Transverse colon (tissue), 4 donors: ENCODE data around the gene PIK3AP1. TPM values are rescaled to one million over a fixed set of nuclear protein-coding genes. Genes with fewer than 3 reads are reported as not detected.
"Not testable (repeated sequence)": the region's sequence is repeated elsewhere in the genome, so short reads cannot be mapped to it uniquely, and the experiment has no call there.

Experiments used
- DNase-seq: peaks from one replicate; pipeline ENCODE4 v3.0.0-alpha.2; 2019
- H3K27ac ChIP-seq, 4 donors: fragments of 200-600 bp; sonication (generic); 2 replicates each; pipeline ENCODE4 v1.5.1; 2016 to 2018; ENCODE audit warnings: inconsistent platforms in 4 of 4
- H3K27me3 ChIP-seq: fragments of 200-600 bp; sonication (generic); 2 replicates; pipeline ENCODE4 v1.5.1; 2017; ENCODE audit warnings: inconsistent platforms
- H3K36me3 ChIP-seq, 4 donors: fragments of 200-600 bp; sonication (generic); 2 replicates each; pipeline ENCODE4 v1.5.1; 2017 to 2019; ENCODE audit warnings: inconsistent platforms in 4 of 4
- H3K4me1 ChIP-seq, 4 donors: fragments of 200-600 bp; sonication (generic); 2 replicates each; pipeline ENCODE4 v1.5.1; 2017 to 2020; ENCODE audit warnings: inconsistent platforms in 4 of 4
- H3K4me3 ChIP-seq, 4 donors: fragments of 200-600 bp; sonication (generic); 1 replicate in 1 of 4; 2 replicates in 3 of 4; pipeline versions ENCODE4 v1.5.1 to v1.6.1; 2017 to 2019; ENCODE audit warnings: inconsistent platforms in 4 of 4
- H3K9me3 ChIP-seq, 2 donors: fragments of 200-600 bp; sonication (generic); 2 replicates each; pipeline ENCODE4 v1.5.1; 2017 to 2019; ENCODE audit warnings: inconsistent platforms in 2 of 2
- EP300 ChIP-seq: sonication (generic); formaldehyde crosslinking; IDR thresholded peaks from one replicate; pipeline ENCODE4 v1.6.1; 2017; ENCODE audit warnings: antibody characterized with exemption, low read depth
- POLR2A ChIP-seq: fragments of 450-650 bp; IDR thresholded peaks from one replicate; pipeline ENCODE4 v1.6.1; 2016; ENCODE audit warnings: antibody characterized with exemption, mild to moderate bottlenecking, moderate library complexity
- POLR2AphosphoS5 ChIP-seq, 3 donors: sonication (generic); formaldehyde crosslinking; IDR thresholded peaks; one replicate each; pipeline ENCODE4 v1.6.1; 2016; ENCODE audit warnings: antibody characterized with exemption in 3 of 3
- WGBS, 2 donors: methylation state at CpG; one replicate each; pipeline ENCODE4 v1.1.5; 2018; ENCODE audit warnings: low coverage in 1 of 2; 5-methylcytosine and 5-hydroxymethylcytosine counted together
- in situ Hi-C, 4 donors: fragments of 200-750 bp; cut with MboI; loops; one replicate each; pipeline versions ENCODE4 v1.15.0 to v1.15.1; 2017; ENCODE audit warnings: low sequenced_read_pairs in 3 of 4, low pct_ligation_motif_present in 1 of 4, low pct_unique_long_range_greater_than_20kb in 1 of 4
- intact Hi-C: fragments of 100-400 bp; cut with DNase I; formaldehyde crosslinking; loops from one replicate; pipeline ENCODE4 v1.15.1; 2023; ENCODE audit warnings: low total_unique reads
- total RNA-seq, 4 donors: library from RNA; depleted of rRNA; stranded (reverse); fragments of >200 nt; gene quantifications; one replicate each; pipeline ENCODE4 v1.1.0, GENCODE V29; 2016
- TF ChIP-seq, protein P1 (sequence below), 5 experiments: fragments of 200-600 bp in 3 of 5; fragments of 450-650 bp in 2 of 5; sonication (generic) in 3 of 5; IDR thresholded peaks; 1 replicate in 2 of 5; 2 replicates in 3 of 5; pipeline ENCODE4 v1.5.1; 2016 to 2017; ENCODE audit warnings: antibody characterized with exemption in 5 of 5, inconsistent platforms in 3 of 5, mild to moderate bottlenecking in 2 of 5, moderate library complexity in 1 of 5

PIK3AP1 gene
- total RNA-seq, 4 donors from 2014 or later, result 6.4 to 42.6 (median 16.3) TPM

GRCh38 chr10:96701265-96701664, 19.0 kb downstream of the PIK3AP1 start:
- Histone ChIP-seq H3K9me3 (no peaks in the 10 kb centered on the region), H3K27ac (peak overlapping the region in 1 of 4 donors; percentile 52), H3K27me3 (no peaks in the 10 kb centered on the region), H3K36me3 (no peaks in the 10 kb centered on the region), H3K4me1 (no peaks in the 10 kb centered on the region), H3K4me3 (no peak overlapping the region)
- TF ChIP-seq EP300 (no peak), POLR2A (no peak), POLR2AphosphoS5 (IDR thresholded peaks at IDR 0.05) (no peak)
- TF ChIP-seq, protein P1, sequence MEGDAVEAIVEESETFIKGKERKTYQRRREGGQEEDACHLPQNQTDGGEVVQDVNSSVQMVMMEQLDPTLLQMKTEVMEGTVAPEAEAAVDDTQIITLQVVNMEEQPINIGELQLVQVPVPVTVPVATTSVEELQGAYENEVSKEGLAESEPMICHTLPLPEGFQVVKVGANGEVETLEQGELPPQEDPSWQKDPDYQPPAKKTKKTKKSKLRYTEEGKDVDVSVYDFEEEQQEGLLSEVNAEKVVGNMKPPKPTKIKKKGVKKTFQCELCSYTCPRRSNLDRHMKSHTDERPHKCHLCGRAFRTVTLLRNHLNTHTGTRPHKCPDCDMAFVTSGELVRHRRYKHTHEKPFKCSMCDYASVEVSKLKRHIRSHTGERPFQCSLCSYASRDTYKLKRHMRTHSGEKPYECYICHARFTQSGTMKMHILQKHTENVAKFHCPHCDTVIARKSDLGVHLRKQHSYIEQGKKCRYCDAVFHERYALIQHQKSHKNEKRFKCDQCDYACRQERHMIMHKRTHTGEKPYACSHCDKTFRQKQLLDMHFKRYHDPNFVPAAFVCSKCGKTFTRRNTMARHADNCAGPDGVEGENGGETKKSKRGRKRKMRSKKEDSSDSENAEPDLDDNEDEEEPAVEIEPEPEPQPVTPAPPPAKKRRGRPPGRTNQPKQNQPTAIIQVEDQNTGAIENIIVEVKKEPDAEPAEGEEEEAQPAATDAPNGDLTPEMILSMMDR (IDR thresholded peaks at IDR 0.05), result no peak
- in situ Hi-C loops, result no loop called here
- DNase-seq, result no peak
- 44 to 49% methylated on average over 3 of the region's 3 CpGs for WGBS, 2 donors
- intact Hi-C loops, result no loop called here

DNA sequence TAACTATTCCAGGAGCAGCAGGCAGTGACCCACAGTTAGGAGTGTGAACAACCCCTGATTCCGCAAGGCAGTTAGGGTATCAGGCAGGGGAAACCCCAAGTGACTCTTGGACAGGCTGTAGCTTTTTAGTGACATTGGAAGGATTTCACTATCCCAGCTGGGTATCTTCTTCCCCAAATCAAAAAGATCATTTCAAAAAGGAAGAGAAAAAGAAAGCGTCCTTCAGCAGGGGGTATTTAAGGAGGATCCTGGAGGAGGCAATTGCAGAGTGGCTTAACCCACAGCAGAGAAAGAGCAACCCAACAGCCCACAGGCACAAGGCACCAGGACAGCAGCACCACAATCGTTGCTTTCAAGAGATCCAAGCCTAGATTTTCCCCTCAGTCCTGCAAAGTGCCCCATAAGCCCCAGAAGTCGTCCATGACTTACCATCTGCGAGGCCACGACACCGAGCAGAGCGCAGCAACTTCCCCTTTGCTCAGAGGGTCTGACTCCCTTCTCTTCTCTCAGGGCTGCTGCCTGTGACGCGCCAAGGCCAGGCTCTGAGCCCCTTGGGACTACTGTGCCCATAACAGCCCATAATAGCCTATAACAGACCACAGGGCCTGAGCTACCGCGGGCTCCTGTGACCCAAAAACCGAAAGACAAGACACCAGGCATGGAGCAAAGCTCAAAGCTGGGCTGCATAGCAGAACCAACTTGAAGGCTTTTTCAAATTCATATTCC, 19.8 kb downstream of the PIK3AP1 start:
- Histone ChIP-seq H3K4me1 (peaks cover 0 to 2% (median 0%) of the 10 kb centered on the region in 4 donors), H3K27ac (peak overlapping the region in 3 of 4 donors; percentile 7 to 52 (median 7)), H3K27me3 (no peaks in the 10 kb centered on the region), H3K9me3 (no peaks in the 10 kb centered on the region), H3K36me3 (no peaks in the 10 kb centered on the region), H3K4me3 (no peak overlapping the region)
- in situ Hi-C loops (no loop called here), intact Hi-C loops (no loop called here)
- WGBS, 2 donors, result 62 to 75% methylated on average over 3 to 13 of the region's 13 CpGs
- TF ChIP-seq POLR2AphosphoS5 (IDR thresholded peaks at IDR 0.05), result peak in 1 of 3 donors; percentile 27
- no peak for TF ChIP-seq POLR2A
- DNase-seq, result peak; percentile 51

DNA sequence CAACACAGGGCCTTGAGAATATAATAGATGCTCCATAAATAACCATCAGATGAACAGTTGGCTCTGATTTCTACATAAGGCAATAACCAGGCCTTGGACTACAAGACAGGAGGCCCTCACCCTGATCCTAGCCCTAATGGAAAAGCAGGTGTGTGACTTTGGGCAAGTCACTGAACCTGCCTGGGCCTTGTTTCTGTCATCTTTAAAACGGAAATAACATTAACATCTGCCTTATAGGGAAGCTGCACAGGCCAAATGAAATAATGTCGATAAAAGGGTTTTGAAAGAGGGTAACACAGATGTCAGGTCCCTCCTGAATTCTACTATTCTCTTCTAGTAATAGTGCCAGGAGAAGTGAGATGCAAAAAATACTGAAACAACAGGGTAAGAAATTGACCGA, 20.7 kb downstream of the PIK3AP1 start:
- Histone ChIP-seq H3K36me3 (no peaks in the 10 kb centered on the region), H3K4me3 (no peak overlapping the region), H3K27ac (peak overlapping the region in 1 of 4 donors; percentile 52), H3K27me3 (no peaks in the 10 kb centered on the region), H3K4me1 (peaks cover 0 to 7% (median 0%) of the 10 kb centered on the region in 4 donors), H3K9me3 (no peaks in the 10 kb centered on the region)
- no peak for DNase-seq
- in situ Hi-C loops, result no loop called here
- no peak for TF ChIP-seq POLR2A
- TF ChIP-seq, protein P1 (IDR thresholded peaks at IDR 0.05), result no peak
- 71 to 85% methylated on average over 2 to 3 of the region's 3 CpGs for WGBS, 2 donors
- intact Hi-C loops, result no loop called here

DNA sequence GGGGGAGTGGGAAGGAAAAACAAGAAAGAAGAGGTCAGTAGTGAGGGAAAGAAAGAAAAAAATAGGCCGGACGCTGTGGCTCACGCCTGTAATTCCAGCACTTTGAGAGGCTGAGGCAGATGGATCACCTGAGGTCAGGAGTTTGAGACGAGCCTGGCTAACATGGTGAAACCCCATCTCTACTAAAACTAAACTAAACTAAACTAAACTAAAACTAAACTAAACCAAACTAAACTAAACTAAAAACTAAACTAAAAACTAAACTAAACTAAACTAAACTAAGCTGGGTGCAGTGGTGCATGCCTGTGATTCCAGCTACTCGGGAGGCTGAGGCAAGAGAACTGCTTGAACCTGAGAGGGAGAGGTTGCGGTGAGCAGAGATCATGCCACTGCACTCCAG, 22.0 kb downstream of the PIK3AP1 start:
- DNase-seq, H3K4me1 ChIP-seq, intact Hi-C loops, H3K27ac ChIP-seq, H3K9me3 ChIP-seq, H3K27me3 ChIP-seq, in situ Hi-C loops, H3K36me3 ChIP-seq, H3K4me3 ChIP-seq: not testable (repeated sequence)
- 79 to 82% methylated on average over 5 to 6 of the region's 6 CpGs for WGBS, 2 donors

DNA sequence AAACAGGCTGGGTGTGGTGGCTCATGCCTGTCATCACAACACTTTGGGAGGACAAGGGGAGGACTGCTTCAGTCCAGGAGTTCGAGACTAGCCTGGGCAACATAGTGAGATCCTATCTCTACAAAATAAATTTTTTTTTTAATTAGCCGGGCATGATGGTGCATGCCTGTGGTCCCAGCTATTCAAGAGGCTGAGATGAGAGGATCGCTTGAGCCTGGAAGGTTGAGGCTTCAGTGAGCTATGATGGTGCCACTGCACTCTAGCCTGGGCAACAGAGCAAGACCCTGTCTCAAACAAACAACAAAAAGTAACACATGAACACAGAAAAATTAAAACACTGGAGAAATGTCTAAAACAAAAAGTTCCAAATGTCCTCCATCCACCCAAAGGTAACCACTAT, 22.9 kb downstream of the PIK3AP1 start:
- 86 to 90% methylated on average over 3 of the region's 3 CpGs for WGBS, 2 donors
- H3K27ac ChIP-seq, result no peak overlapping the region

More for the DNA sequence above, 22.9 kb downstream of the PIK3AP1 start:
- TF ChIP-seq, protein P1 (IDR thresholded peaks at IDR 0.05), result no peak
- TF ChIP-seq POLR2AphosphoS5 (IDR thresholded peaks at IDR 0.05), result no peak
- TF ChIP-seq POLR2A, result no peak
- no peak for TF ChIP-seq EP300
- no peaks in the 10 kb centered on the region for H3K9me3 ChIP-seq
- H3K4me1 ChIP-seq, result peaks cover 0 to 7% (median 0%) of the 10 kb centered on the region in 4 donors
- H3K27me3 ChIP-seq, result no peaks in the 10 kb centered on the region
- intact Hi-C loops, result no loop called here
- no peaks in the 10 kb centered on the region for H3K36me3 ChIP-seq
- no peak overlapping the region for H3K4me3 ChIP-seq
- no peak for DNase-seq
- in situ Hi-C loops, result no loop called here
